CMK (cell line): ENCODE data around the gene TAGLN.

Source experiments
- DNase-seq: peaks from one replicate; pipeline ENCODE4 v3.0.0-alpha.2; 2010; ENCODE audit warnings: low read depth

Gene TAGLN

DNA sequence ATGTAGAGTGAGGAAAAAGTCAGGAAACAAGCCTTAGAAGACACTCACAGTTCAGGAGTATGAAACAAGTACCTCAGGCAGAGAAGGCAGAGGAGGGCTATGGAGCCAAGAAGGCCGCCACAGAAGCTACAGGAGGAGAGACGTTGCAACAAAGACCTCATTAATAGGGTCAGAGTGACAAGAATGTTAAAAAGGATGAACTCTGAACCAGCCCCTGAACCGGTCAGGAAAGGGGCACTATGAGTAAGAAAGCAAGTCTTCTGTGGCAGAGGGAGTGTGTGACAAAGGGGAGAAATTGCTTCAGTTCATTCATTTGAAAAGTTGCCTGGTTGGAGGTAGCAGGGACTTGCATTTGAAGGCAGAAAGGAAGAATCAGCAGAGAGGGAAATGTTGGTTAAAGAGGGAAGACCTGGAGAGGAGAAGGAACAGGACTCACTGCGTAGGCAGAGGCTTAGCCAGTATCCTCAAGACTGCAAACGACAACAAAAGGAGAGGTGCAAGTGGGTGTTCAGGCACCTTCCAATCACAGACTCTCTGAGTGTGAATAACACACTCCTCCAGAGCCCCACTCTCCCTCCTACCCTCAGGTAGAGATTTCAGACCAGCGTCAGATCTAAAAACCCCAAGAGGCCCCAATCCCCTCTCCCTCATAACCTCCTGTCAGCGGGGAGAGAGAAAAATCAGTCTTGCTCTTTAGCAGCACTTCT is 15.4 kb downstream of the TAGLN start:
- no peak for DNase-seq

GRCh38 chr11:117217141-117218084 is 18.2 kb downstream of the TAGLN start:
- DNase-seq, result no peak

DNA sequence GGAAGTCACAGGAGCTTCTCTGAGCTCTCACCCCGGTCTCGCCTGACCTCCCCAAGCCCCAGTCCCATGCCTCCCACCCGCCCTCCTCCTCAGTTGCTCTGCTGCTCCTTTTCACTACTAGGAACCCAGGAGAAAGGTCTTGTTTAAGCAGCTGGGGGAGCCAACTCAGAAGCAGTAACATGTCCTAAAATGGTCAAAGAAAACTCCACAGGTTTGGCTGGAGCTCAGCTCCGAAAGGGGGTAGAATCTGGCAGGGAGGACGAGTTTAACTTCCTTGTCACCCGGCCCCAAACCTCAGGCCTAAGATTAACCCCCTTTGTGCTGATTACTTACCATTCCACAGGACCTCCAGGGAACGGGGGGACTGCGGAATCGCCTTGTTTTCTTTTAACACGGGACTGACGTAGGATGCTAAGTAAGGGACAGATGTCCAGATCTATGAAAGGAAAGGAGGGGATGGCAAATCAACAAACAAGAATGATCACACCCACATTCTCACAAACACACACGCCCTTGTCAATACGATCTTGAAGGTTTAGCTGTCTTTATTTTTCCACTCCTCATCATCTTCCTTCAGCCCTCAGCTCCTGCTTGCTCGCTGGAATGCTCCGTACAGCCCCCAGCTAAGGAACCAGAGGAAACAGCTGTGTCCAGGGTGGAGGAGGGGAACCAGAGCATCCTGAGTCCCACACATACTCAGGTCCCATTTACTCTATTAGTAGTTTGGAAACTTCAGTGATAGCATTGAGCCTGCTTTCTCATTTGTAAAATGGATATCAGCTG is 19.2 kb downstream of the TAGLN start:
- no peak for DNase-seq

DNA sequence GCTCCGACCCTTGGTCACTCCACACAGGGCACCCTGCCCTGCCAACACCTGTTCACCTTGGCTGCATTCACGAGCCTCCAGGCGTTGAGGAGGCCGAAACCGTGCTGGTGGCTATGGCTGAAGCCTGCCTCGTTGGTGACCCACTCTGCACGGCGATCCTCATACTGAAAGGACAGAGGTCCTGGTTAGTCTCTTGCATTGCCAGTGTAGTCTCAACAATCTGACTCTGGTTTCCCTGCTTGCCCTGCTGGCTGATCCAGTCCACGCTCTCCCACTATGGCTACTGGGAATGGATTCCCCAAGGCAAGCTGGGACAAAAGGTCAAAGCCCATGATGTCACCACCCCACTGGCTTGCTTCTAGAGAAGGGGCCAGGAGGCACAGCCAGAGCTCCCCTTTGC is 19.8 kb downstream of the TAGLN start:
- no peak for DNase-seq

DNA sequence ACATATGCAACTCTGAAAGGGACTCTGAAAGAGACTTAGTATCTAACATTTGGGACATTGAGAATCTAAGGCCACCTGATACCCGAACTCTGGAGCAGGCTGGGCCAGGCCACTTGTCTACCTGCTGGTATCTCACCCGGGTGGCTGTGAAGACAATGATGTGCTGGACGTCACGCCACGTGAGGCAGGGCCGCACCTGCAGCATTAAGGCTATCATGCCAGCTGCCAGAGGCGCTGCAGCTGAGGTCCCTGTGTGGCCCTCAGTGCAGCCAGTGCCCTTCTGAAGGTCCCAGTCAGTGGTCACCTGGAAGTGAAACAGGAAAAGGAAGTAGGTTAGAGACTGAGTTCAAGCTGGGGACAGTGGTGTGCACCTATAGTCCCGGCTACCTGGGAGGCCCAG is 20.3 kb downstream of the TAGLN start:
- no peak for DNase-seq

DNA sequence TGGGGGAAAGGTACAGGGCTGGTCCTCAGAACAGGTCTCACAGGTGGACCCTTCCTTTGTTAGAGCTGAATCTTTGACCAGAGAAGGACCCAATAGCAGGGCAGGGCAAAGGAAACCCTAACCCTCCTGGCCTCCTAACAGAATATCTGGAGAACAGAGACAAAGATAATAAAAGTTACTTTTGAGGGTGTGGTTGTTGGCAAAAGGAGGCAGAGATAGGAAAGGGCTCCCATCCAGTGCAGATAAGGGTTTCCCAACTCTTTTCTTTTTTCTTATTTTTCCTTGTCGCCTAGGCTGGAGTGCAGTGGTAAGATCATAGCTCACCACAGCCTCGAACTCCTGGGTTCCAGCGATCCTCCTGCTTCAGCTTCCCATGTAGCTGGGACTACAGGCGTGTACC is 20.8 kb downstream of the TAGLN start:
- no peak for DNase-seq

GRCh38 chr11:117220568-117220967 is 21.4 kb downstream of the TAGLN start:
- DNase-seq, result no peak

DNA sequence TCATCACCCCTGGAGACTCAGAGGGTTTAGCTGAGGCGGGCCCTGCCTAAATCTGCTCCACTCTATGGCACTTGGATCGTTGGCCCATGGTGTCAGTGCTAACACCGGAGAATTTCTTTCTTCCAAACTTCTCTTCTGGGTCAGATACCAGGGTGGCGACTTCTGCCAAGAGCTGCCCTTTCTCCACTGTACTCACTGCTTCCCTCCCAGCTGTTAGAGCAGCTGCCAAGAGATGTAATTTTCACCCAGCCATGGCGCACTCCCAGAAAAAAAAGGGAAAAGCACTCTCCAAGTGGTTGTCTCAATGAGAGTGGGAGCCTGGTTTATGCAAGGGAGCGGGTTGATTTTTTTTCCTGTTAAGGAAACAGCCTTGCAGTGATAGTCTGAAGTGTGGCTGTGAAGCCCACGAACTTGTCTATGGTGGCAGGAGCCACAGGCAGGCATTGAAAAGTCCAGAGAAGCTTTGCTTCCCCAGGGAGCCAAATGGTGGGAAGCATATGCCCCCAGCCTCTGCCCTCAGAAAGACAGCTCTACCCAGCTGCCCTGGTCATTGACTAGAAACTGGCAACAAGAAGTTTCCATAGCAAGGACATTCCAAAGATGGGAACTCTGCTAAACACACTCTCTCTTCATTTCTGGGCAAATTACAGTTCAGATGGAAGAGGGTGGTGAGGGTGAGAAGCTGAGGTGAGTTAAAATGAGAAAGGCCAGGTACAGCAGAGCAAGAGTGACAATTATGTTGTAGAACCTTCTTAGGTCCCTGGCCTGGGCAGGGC is 22.0 kb downstream of the TAGLN start:
- DNase-seq, result no peak

GRCh38 chr11:117221775-117222517 is 22.8 kb downstream of the TAGLN start:
- no peak for DNase-seq

DNA sequence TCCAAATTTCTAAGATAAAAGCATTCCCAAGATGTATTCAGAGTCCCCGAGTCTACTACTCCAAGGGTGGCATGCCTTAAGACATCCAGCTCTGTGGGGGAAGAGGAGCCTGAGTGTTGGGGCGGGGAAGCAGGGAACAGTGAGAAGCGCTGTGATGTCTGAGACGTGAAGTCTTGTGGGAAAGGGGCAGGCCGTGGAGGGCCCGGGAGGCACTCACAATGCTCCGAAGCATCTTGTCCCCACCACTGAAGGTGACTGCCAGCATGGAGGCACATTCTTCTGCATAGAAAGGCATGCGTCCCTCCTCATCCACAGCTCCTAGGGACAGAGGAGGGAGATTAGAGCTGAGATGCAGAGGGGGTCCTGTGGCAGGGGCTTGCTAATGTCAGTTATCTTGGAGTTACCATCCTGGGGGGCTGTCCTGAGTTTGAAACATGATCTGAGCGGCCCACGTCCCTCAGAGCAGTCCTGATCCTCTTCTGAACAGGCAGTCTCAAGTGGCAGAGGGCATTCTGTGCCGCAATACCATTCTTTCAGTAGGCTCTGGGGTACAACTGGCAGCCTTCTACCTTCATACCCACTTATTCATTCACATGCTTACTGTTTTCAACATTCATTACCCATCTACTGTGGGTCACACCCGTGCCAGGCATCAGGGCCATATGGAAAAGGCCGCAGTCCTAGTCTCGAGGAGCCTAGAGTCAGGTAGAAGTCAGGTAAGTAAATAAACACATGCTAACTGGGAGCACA is 24.0 kb downstream of the TAGLN start:
- DNase-seq, result no peak

- no peak for DNase-seq
These were observed 24.8 kb downstream of the TAGLN start for GRCh38 chr11:117223741-117224689.

- DNase-seq, result no peak
These were observed 26.5 kb downstream of the TAGLN start for GRCh38 chr11:117225553-117226170.

DNA sequence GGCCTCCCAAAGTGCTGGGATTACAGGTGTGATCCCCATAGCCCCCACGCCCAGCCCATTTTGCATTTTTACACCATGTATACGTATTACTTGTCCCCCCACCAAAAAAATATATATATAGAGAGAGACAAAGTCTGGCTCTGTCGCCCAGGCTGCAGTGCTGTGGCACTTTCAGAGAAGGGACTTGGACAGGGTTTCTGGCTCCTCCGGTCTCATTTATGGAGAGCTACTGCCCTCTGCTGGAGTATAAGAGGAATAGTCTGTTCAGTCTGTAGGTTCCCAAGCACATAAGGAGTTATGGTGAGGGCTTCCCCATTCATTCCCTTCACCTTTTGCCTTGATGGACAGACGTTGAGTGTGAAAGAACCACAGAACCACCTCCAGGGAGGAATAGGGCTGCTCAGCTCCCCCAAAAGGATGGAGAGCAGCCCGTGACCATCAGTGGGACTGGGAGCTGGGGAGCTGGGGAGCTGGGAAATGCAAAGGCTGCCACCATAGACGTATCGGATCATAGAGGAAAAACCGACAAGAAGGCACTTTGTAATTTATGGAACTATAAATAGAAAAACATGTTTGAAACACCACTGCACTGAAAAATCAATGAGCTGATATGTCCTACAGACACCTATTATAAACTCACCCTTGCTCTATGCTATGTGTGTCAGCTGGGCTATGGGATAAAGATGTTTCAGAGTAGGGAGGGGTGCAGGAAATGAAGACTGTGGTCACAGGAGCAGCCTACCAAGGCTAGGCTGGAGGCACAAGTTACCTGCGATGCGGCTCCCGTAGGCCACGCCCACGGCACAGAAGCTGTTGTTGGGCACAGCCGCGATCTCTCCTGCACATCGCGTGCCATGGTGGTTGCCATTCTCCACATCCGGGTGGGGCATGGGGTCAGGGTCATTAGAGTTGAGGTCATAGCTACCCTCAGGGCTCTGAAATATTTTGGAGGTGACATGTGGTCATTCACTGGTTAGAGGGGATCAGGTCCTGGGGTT is 27.5 kb downstream of the TAGLN start:
- DNase-seq, result peak; percentile 70

- DNase-seq, result no peak
These were observed 28.9 kb downstream of the TAGLN start for GRCh38 chr11:117228091-117228490.

DNA sequence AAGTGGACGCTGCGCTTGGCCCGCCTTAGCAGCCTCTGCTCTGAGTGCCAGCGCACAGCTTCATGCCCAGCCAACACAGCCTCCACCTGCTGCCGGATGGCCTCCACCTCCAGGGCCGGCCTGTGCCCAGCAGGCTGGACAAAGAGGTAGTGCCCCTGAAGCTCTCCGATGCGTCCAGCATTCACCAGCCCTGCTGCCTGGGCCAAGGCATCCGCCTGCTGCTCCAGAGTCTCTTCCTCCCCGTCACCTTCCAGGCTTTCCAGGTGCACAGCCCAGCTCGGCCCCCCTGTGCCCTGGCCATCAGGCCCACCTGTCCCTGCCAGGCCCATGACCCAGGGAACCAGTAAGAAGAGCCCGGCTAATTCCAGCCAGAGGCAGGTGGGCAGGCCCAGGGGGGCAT is 30.2 kb downstream of the TAGLN start:
- DNase-seq, result no peak

- no peak for DNase-seq
These were observed 30.7 kb downstream of the TAGLN start for GRCh38 chr11:117229931-117230285.

DNA sequence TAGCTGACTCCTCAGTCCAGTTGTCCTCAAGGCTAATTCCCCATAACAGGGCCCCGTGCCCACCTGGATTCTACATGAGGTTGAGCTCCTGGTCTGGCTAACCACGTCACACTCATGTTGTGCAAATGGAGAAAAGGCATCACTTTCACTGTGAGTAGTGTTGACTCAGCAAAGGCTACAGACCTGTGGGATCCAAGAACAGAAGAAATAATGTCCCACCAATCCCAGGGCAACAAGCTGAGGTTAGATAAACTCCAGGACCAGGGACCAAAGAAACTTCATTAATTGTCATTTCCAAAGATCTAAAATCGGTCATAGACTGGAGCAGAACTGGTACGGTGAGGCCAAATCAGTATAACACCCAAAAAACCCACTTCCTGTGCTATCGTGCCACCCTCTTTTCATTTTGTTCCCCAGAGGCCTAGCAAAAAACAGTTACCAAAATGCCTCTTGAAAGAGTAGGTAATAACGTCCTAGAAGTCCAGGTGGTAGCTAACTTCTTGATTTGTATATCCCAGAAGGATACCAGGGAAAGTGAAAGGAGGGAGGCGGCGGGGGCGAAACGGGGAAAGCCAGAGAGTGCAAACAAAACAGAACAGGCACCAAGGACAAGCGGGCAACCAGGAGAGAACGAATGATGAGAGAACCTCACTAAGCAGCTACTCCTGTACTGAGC is 31.3 kb downstream of the TAGLN start:
- no peak for DNase-seq
